Skeletal muscle satellite cell (primary cell): ENCODE data around the gene ANKRD29.
"Not testable (repeated sequence)": the region's sequence is repeated elsewhere in the genome, so short reads cannot be mapped to it uniquely, and the experiment has no call there.

Experiments used
- H3K27me3 ChIP-seq: 2 replicates; pipeline ENCODE4 v1.7.0; 2013; ENCODE audit warnings: low read length; ENCODE audit not compliant: control insufficient read depth, insufficient read depth
- H3K36me3 ChIP-seq: 2 replicates; pipeline ENCODE4 v1.7.0; 2013; ENCODE audit warnings: mild to moderate bottlenecking, control low read depth, low read length; ENCODE audit not compliant: insufficient read depth
- H3K4me1 ChIP-seq: 2 replicates; pipeline ENCODE4 v1.7.0; 2013; ENCODE audit warnings: low read length; ENCODE audit not compliant: control insufficient read depth, insufficient read depth
- H3K4me2 ChIP-seq: 2 replicates; pipeline ENCODE4 v1.7.0; 2013; ENCODE audit warnings: mild to moderate bottlenecking, low read length
- H3K4me3 ChIP-seq: 2 replicates; pipeline ENCODE4 v1.7.0; 2013; ENCODE audit warnings: low read length
- H3K9ac ChIP-seq: 2 replicates; pipeline ENCODE4 v1.7.0; 2013; ENCODE audit warnings: mild to moderate bottlenecking, low read depth, low read length, moderate library complexity
- H3K9me3 ChIP-seq: replicated peaks from 2 replicates; pipeline ENCODE4 v1.7.0; 2013; ENCODE audit warnings: mild to moderate bottlenecking, control low read depth, low read length

ANKRD29 gene

GRCh38 chr18:23627321-23627720, 35.4 kb downstream of the ANKRD29 start:
- Histone ChIP-seq H3K4me3 (no peak overlapping the region), H3K4me2 (peak overlapping the region; percentile 63), H3K36me3 (no peaks in the 10 kb centered on the region), H3K9me3 (no peaks in the 10 kb centered on the region), H3K9ac (peak overlapping the region; percentile 12), H3K4me1 (peaks cover 36% of the 10 kb centered on the region), H3K27me3 (peaks cover 6% of the 10 kb centered on the region)

- peaks cover 33% of the 10 kb centered on the region for H3K4me1 ChIP-seq
- peak overlapping the region; percentile 64 for H3K4me2 ChIP-seq
- H3K9me3 ChIP-seq = no peaks in the 10 kb centered on the region
- H3K4me3 ChIP-seq = peak overlapping the region; percentile 18
- H3K9ac ChIP-seq = peak overlapping the region; percentile 24
- peaks cover 7% of the 10 kb centered on the region for H3K27me3 ChIP-seq
- no peaks in the 10 kb centered on the region for H3K36me3 ChIP-seq
Measured at GRCh38 chr18:23626451-23627279, 36.0 kb downstream of the ANKRD29 start.

GRCh38 chr18:23623040-23623439, 39.7 kb downstream of the ANKRD29 start:
- peaks cover 23% of the 10 kb centered on the region for H3K27me3 ChIP-seq
- H3K4me2 ChIP-seq = no peak overlapping the region
- H3K36me3 ChIP-seq = no peaks in the 10 kb centered on the region
- no peak overlapping the region for H3K9ac ChIP-seq
- H3K4me1 ChIP-seq = peaks cover 40% of the 10 kb centered on the region
- no peaks in the 10 kb centered on the region for H3K9me3 ChIP-seq
- H3K4me3 ChIP-seq = no peak overlapping the region

- Histone ChIP-seq H3K9ac (peak overlapping the region; percentile 58), H3K9me3 (no peaks in the 10 kb centered on the region), H3K4me2 (peak overlapping the region; percentile 77), H3K4me3 (peak overlapping the region; percentile 69), H3K4me1 (peaks cover 11% of the 10 kb centered on the region), H3K27me3 (peaks cover 23% of the 10 kb centered on the region), H3K36me3 (no peaks in the 10 kb centered on the region)
Measured at GRCh38 chr18:23619388-23619881, 43.3 kb downstream of the ANKRD29 start.

- H3K4me2 ChIP-seq = peak overlapping the region; percentile 77
- H3K4me1 ChIP-seq = peaks cover 11% of the 10 kb centered on the region
- H3K9ac ChIP-seq = peak overlapping the region; percentile 58
- peak overlapping the region; percentile 69 for H3K4me3 ChIP-seq
- peaks cover 23% of the 10 kb centered on the region for H3K27me3 ChIP-seq
- H3K36me3 ChIP-seq = no peaks in the 10 kb centered on the region
- no peaks in the 10 kb centered on the region for H3K9me3 ChIP-seq
Measured at GRCh38 chr18:23618862-23619387, 43.8 kb downstream of the ANKRD29 start.

- Histone ChIP-seq H3K9ac (no peak overlapping the region), H3K27me3 (peaks cover 23% of the 10 kb centered on the region), H3K4me1 (peaks cover 11% of the 10 kb centered on the region), H3K4me3 (no peak overlapping the region), H3K9me3 (no peaks in the 10 kb centered on the region), H3K4me2 (no peak overlapping the region), H3K36me3 (no peaks in the 10 kb centered on the region)
Measured at GRCh38 chr18:23617412-23618014, 45.2 kb downstream of the ANKRD29 start.

- Histone ChIP-seq H3K9ac (no peak overlapping the region), H3K9me3 (no peaks in the 10 kb centered on the region), H3K4me1 (peaks cover 11% of the 10 kb centered on the region), H3K36me3 (no peaks in the 10 kb centered on the region), H3K4me2 (no peak overlapping the region), H3K27me3 (peaks cover 19% of the 10 kb centered on the region), H3K4me3 (no peak overlapping the region)
Measured at GRCh38 chr18:23616258-23616657, 46.5 kb downstream of the ANKRD29 start.

GRCh38 chr18:23614891-23615290, 47.8 kb downstream of the ANKRD29 start:
- Histone ChIP-seq H3K4me2 (no peak overlapping the region), H3K9ac (no peak overlapping the region), H3K4me3 (no peak overlapping the region), H3K36me3 (no peaks in the 10 kb centered on the region), H3K4me1 (peaks cover 10% of the 10 kb centered on the region), H3K27me3 (peaks cover 8% of the 10 kb centered on the region), H3K9me3 (no peaks in the 10 kb centered on the region)

- Histone ChIP-seq H3K9me3 (no peaks in the 10 kb centered on the region), H3K36me3 (no peaks in the 10 kb centered on the region), H3K4me1 (peaks cover 5% of the 10 kb centered on the region), H3K4me3 (no peak overlapping the region), H3K9ac (no peak overlapping the region), H3K27me3 (peaks cover 3% of the 10 kb centered on the region), H3K4me2 (no peak overlapping the region)
Measured at GRCh38 chr18:23614413-23614812, 48.3 kb downstream of the ANKRD29 start.

- H3K9ac ChIP-seq, H3K27me3 ChIP-seq, H3K4me3 ChIP-seq, H3K4me1 ChIP-seq, H3K9me3 ChIP-seq, H3K4me2 ChIP-seq, H3K36me3 ChIP-seq: not testable (repeated sequence)
Measured at GRCh38 chr18:23613091-23613475, 49.6 kb downstream of the ANKRD29 start.

- Histone ChIP-seq H3K4me2 (no peak overlapping the region), H3K36me3 (no peaks in the 10 kb centered on the region), H3K4me3 (no peak overlapping the region), H3K27me3 (no peaks in the 10 kb centered on the region), H3K9ac (no peak overlapping the region), H3K4me1 (no peaks in the 10 kb centered on the region), H3K9me3 (no peaks in the 10 kb centered on the region)
Measured at GRCh38 chr18:23612434-23613090, 50.1 kb downstream of the ANKRD29 start.
